WTC11 (cell line): Measurements from ENCODE around the gene MCEMP1. TPM values are rescaled to one million over a fixed set of nuclear protein-coding genes. Genes with fewer than 3 reads are reported as not detected.

Source experiments
- ATAC-seq: fragments of 200-7000 bp; cut with Tn5 transposase; 2 replicates; pipeline ENCODE4 v1.10.0; 2021; ENCODE audit warnings: mild to moderate bottlenecking, moderate library complexity
- CTCF ChIA-PET: fragments of 300-600 bp; sonication (Branson Sonifier 250); formaldehyde crosslinking; loops from one replicate; lab custom pipeline; 2021; ENCODE audit warnings: antibody characterized with exemption; lab: Charles Lee
- POLR2A ChIA-PET: fragments of 350-600 bp; sonication (Branson Sonifier 250); formaldehyde crosslinking; loops from one replicate; lab custom pipeline; 2021; ENCODE audit warnings: antibody characterized with exemption; lab: Charles Lee
- DNase-seq: peaks from one replicate; pipeline ENCODE4 v3.0.0; 2021; ENCODE audit warnings: low spot score
- H3K27ac Mint-ChIP-seq: 2 replicates; pipeline ENCODE4 v1.8.0; 2021; ENCODE audit warnings: mixed read lengths
- H3K27me3 Mint-ChIP-seq: 2 replicates; pipeline ENCODE4 v1.8.0; 2021; ENCODE audit warnings: low read depth, mild to moderate bottlenecking, moderate library complexity, mixed read lengths
- H3K36me3 Mint-ChIP-seq: 2 replicates; pipeline ENCODE4 v1.8.0; 2021; ENCODE audit warnings: mixed read lengths
- H3K4me1 Mint-ChIP-seq: 2 replicates; pipeline ENCODE4 v1.8.0; 2022; ENCODE audit warnings: mixed read lengths
- H3K4me3 Mint-ChIP-seq: 2 replicates; pipeline ENCODE4 v1.8.0; 2021; ENCODE audit warnings: mild to moderate bottlenecking, moderate library complexity, mixed read lengths
- H3K9me3 Mint-ChIP-seq: 2 replicates; pipeline ENCODE4 v1.8.0; 2021; ENCODE audit warnings: mixed read lengths
- AR ChIP-seq: fragments of 250-450 bp; sonication (Bioruptor Pico); IDR thresholded peaks from 2 replicates; pipeline ENCODE4 v1.9.0; 2021; ENCODE audit warnings: mild to moderate bottlenecking
- ELF4 ChIP-seq: sonication (generic); formaldehyde crosslinking; IDR thresholded peaks from 2 replicates; pipeline ENCODE4 v1.8.1; 2022; ENCODE audit warnings: low read depth, mild to moderate bottlenecking, moderate library complexity, missing genetic modification reagents
- EMX1 ChIP-seq: fragments of 250-450 bp; sonication (Bioruptor Pico); IDR thresholded peaks from 2 replicates; pipeline ENCODE4 v1.8.0; 2021; ENCODE audit warnings: mild to moderate bottlenecking
- ESRRA ChIP-seq: sonication (generic); formaldehyde crosslinking; IDR thresholded peaks from 2 replicates; pipeline ENCODE4 v1.8.1; 2022; ENCODE audit warnings: mild to moderate bottlenecking, missing genetic modification reagents, borderline replicate concordance
- GTF2I ChIP-seq: fragments of 250-450 bp; sonication (Bioruptor Pico); conservative IDR thresholded peaks from 2 replicates; pipeline ENCODE4 v1.4.0; 2021; ENCODE audit warnings: mild to moderate bottlenecking
- MYBL2 ChIP-seq: sonication (generic); formaldehyde crosslinking; IDR thresholded peaks from 2 replicates; pipeline ENCODE4 v1.8.1; 2023; ENCODE audit warnings: mild to moderate bottlenecking, moderate library complexity, missing genetic modification reagents
- OVOL2 ChIP-seq: fragments of 250-450 bp; sonication (Bioruptor Pico); IDR thresholded peaks from 2 replicates; pipeline ENCODE4 v1.9.0; 2021; ENCODE audit warnings: mild to moderate bottlenecking, borderline replicate concordance
- RORB ChIP-seq: fragments of 250-450 bp; sonication (Bioruptor Pico); IDR thresholded peaks from 2 replicates; pipeline ENCODE4 v1.9.0; 2021; ENCODE audit warnings: mild to moderate bottlenecking
- USF2 ChIP-seq: sonication (generic); formaldehyde crosslinking; IDR thresholded peaks from 2 replicates; pipeline ENCODE4 v1.8.1; 2023; ENCODE audit warnings: mild to moderate bottlenecking, missing genetic modification reagents, moderate library complexity
- ZBTB43 ChIP-seq: sonication (generic); formaldehyde crosslinking; IDR thresholded peaks from 2 replicates; pipeline ENCODE4 v1.8.1; 2023; ENCODE audit warnings: mild to moderate bottlenecking, missing genetic modification reagents
- ZNF138 ChIP-seq: sonication (generic); formaldehyde crosslinking; conservative IDR thresholded peaks from 2 replicates; pipeline ENCODE4 v1.8.1; 2022; ENCODE audit warnings: mild to moderate bottlenecking, moderate library complexity, missing genetic modification reagents
- ZNF317 ChIP-seq: sonication (generic); formaldehyde crosslinking; IDR thresholded peaks from 2 replicates; pipeline ENCODE4 v1.8.1; 2023; ENCODE audit warnings: low read depth, mild to moderate bottlenecking, moderate library complexity, missing genetic modification reagents, borderline replicate concordance
- ZNF425 ChIP-seq: fragments of 250-450 bp; sonication (Bioruptor Pico); conservative IDR thresholded peaks from 2 replicates; pipeline ENCODE4 v1.9.0; 2021; ENCODE audit warnings: mild to moderate bottlenecking
- total RNA-seq: library from RNA; stranded (reverse); gene quantifications from 3 replicates; pipeline ENCODE4 v1.2.3, GENCODE V29; 2021
- TF ChIP-seq, protein P1 (sequence below): sonication (generic); formaldehyde crosslinking; IDR thresholded peaks from 2 replicates; pipeline ENCODE4 v1.8.0; 2023; ENCODE audit warnings: missing genetic modification reagents, mild to moderate bottlenecking, borderline replicate concordance
- TF ChIP-seq, protein P2 (sequence below): sonication (generic); formaldehyde crosslinking; IDR thresholded peaks from 2 replicates; pipeline ENCODE4 v1.8.0; 2023; ENCODE audit warnings: mild to moderate bottlenecking, missing genetic modification reagents

Gene MCEMP1
- total RNA-seq, 1 experiment from 2014 or later = not detected

DNA sequence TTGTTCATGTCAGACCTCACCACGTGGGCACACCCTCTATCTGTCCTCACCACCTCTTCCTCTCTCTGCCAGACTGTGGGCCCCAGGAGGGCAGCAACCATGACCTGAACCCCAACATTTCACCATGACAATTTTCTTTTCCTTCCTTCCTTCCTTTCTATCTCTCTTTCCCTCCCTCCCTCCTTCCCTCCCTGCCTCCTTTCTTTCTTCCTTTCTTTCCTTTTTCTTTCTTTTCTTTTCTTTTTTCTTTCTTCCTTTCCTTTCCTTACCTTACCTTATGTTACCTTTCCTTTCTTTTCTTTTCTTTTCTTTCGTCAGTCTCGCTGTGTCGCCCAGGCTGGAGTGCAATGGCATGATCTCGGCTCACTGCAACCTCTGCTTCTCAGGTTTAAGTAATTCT is 33.7 kb downstream of the MCEMP1 start (continued):
- no peak for TF ChIP-seq ZNF425
- TF ChIP-seq, protein P1, sequence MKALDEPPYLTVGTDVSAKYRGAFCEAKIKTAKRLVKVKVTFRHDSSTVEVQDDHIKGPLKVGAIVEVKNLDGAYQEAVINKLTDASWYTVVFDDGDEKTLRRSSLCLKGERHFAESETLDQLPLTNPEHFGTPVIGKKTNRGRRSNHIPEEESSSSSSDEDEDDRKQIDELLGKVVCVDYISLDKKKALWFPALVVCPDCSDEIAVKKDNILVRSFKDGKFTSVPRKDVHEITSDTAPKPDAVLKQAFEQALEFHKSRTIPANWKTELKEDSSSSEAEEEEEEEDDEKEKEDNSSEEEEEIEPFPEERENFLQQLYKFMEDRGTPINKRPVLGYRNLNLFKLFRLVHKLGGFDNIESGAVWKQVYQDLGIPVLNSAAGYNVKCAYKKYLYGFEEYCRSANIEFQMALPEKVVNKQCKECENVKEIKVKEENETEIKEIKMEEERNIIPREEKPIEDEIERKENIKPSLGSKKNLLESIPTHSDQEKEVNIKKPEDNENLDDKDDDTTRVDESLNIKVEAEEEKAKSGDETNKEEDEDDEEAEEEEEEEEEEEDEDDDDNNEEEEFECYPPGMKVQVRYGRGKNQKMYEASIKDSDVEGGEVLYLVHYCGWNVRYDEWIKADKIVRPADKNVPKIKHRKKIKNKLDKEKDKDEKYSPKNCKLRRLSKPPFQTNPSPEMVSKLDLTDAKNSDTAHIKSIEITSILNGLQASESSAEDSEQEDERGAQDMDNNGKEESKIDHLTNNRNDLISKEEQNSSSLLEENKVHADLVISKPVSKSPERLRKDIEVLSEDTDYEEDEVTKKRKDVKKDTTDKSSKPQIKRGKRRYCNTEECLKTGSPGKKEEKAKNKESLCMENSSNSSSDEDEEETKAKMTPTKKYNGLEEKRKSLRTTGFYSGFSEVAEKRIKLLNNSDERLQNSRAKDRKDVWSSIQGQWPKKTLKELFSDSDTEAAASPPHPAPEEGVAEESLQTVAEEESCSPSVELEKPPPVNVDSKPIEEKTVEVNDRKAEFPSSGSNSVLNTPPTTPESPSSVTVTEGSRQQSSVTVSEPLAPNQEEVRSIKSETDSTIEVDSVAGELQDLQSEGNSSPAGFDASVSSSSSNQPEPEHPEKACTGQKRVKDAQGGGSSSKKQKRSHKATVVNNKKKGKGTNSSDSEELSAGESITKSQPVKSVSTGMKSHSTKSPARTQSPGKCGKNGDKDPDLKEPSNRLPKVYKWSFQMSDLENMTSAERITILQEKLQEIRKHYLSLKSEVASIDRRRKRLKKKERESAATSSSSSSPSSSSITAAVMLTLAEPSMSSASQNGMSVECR (CRISPR knock-in tag) = no peak
- no peak for TF ChIP-seq AR (CRISPR knock-in tag)
- TF ChIP-seq ELF4 (CRISPR knock-in tag) = no peak
- TF ChIP-seq GTF2I (CRISPR knock-in tag) = no peak
- TF ChIP-seq ESRRA = no peak
- TF ChIP-seq EMX1 (CRISPR knock-in tag) = no peak
- TF ChIP-seq ZNF138 (CRISPR knock-in tag) = no peak

DNA sequence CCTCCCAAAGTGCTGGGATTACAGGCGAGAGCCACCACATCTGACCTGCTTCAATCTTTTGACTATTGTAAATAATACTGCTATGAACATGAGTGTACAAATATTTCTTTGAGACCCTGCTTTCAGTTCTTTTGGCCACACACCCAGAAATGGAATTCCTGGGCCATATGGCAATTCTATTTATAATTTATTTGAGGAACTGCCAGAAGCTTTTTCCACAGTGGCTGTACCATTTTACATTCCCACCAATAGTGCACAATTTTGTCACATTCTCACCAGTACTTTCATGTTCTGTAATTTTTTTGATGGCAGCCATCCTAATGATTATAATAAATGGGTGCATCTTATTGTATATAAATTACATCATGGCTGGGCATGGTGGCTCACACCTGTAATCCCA is 38.8 kb downstream of the MCEMP1 start:
- CTCF ChIA-PET = no interaction called here
- ATAC-seq (no peak), DNase-seq (no peak)
- H3K27ac Mint-ChIP-seq = no peak overlapping the region
- no peaks in the 10 kb centered on the region for H3K36me3 Mint-ChIP-seq
- H3K4me1 Mint-ChIP-seq = no peaks in the 10 kb centered on the region
- POLR2A ChIA-PET = no interaction called here
- H3K4me3 Mint-ChIP-seq = no peak overlapping the region
- peaks cover 14% of the 10 kb centered on the region for H3K27me3 Mint-ChIP-seq
- H3K9me3 Mint-ChIP-seq = peaks cover 5% of the 10 kb centered on the region
- no peak for TF ChIP-seq USF2
- no peak for TF ChIP-seq MYBL2 (CRISPR knock-in tag)
- TF ChIP-seq ZNF317 = no peak
- TF ChIP-seq, protein P2, sequence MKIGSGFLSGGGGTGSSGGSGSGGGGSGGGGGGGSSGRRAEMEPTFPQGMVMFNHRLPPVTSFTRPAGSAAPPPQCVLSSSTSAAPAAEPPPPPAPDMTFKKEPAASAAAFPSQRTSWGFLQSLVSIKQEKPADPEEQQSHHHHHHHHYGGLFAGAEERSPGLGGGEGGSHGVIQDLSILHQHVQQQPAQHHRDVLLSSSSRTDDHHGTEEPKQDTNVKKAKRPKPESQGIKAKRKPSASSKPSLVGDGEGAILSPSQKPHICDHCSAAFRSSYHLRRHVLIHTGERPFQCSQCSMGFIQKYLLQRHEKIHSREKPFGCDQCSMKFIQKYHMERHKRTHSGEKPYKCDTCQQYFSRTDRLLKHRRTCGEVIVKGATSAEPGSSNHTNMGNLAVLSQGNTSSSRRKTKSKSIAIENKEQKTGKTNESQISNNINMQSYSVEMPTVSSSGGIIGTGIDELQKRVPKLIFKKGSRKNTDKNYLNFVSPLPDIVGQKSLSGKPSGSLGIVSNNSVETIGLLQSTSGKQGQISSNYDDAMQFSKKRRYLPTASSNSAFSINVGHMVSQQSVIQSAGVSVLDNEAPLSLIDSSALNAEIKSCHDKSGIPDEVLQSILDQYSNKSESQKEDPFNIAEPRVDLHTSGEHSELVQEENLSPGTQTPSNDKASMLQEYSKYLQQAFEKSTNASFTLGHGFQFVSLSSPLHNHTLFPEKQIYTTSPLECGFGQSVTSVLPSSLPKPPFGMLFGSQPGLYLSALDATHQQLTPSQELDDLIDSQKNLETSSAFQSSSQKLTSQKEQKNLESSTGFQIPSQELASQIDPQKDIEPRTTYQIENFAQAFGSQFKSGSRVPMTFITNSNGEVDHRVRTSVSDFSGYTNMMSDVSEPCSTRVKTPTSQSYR (CRISPR knock-in tag) = no peak
- TF ChIP-seq ZNF425 = no peak
- TF ChIP-seq ZBTB43 = no peak
- no peak for TF ChIP-seq OVOL2
- no peak for TF ChIP-seq RORB (CRISPR knock-in tag)
